H1 (cell line): ENCODE measurements around the gene PLB1. TPM values are rescaled to one million over a fixed set of nuclear protein-coding genes. Genes with fewer than 3 reads are reported as not detected.

Source experiments
- CTCF ChIA-PET: fragments of 300-600 bp; sonication (Branson Sonifier 250); formaldehyde crosslinking; loops from one replicate; lab custom pipeline; 2021; ENCODE audit not compliant: partially characterized antibody; lab: Charles Lee
- POLR2A ChIA-PET: fragments of 300-600 bp; sonication (Branson Sonifier 250); formaldehyde crosslinking; loops from one replicate; lab custom pipeline; 2021; ENCODE audit warnings: inconsistent platforms; ENCODE audit not compliant: partially characterized antibody; lab: Charles Lee
- DNase-seq, 2 experiments: peaks; one replicate each; pipeline versions ENCODE4 v3.0.0 to v3.0.0-alpha.2; 2010 to 2022; ENCODE audit warnings: low spot score in 2 of 2, low read depth in 1 of 2, mixed read lengths in 1 of 2
- FAIRE-seq: peaks from 2 replicates; lab custom pipeline; 2011; peaks lifted over from hg19 to GRCh38; lab: Jason Lieb, UNC
- H2AFZ ChIP-seq: 2 replicates; pipeline ENCODE4 v1.8.1; 2012; ENCODE audit warnings: low read length, inconsistent platforms
- H2AK5ac ChIP-seq: 2 replicates; pipeline ENCODE4 v1.6.1; 2013; ENCODE audit warnings: low read depth, low read length
- H2BK120ac ChIP-seq: replicated peaks from 2 replicates; pipeline ENCODE3; 2013; ENCODE audit warnings: low read depth, low read length, inconsistent platforms
- H2BK12ac ChIP-seq: 2 replicates; pipeline ENCODE4 v1.6.1; 2013; ENCODE audit warnings: low read depth, low read length
- H2BK15ac ChIP-seq: 2 replicates; pipeline ENCODE4 v1.6.1; 2013; ENCODE audit warnings: low read length
- H2BK20ac ChIP-seq: 2 replicates; pipeline ENCODE4 v1.6.1; 2013; ENCODE audit warnings: low read length
- H2BK5ac ChIP-seq: 2 replicates; pipeline ENCODE4 v1.6.1; 2013; ENCODE audit warnings: low read depth, low read length
- H3K14ac ChIP-seq: 2 replicates; pipeline ENCODE4 v1.6.1; 2013; ENCODE audit warnings: inconsistent platforms; ENCODE audit not compliant: insufficient read length
- H3K18ac ChIP-seq: 2 replicates; pipeline ENCODE4 v1.6.1; 2013; ENCODE audit warnings: low read length; ENCODE audit errors: extremely low read depth
- H3K23ac ChIP-seq: 2 replicates; pipeline ENCODE4 v1.6.1; 2013; ENCODE audit warnings: inconsistent platforms; ENCODE audit not compliant: insufficient read length
- H3K23me2 ChIP-seq: 2 replicates; pipeline ENCODE4 v1.6.1; 2013; ENCODE audit warnings: low read depth, low read length
- H3K27ac ChIP-seq: 2 replicates; pipeline ENCODE4 v1.6.1; 2011; ENCODE audit warnings: low read depth, low read length, inconsistent platforms
- H3K27me3 ChIP-seq, 4 experiments: replicated peaks in 1 of 4; 1 replicate in 1 of 4; 2 replicates in 3 of 4; pipeline versions ENCODE4 v1.6.1 to v1.8.1; 2011 to 2013; ENCODE audit warnings: low read length in 3 of 4, mild to moderate bottlenecking in 3 of 4, inconsistent platforms in 2 of 4, mixed read lengths in 2 of 4, moderate library complexity in 1 of 4; ENCODE audit not compliant: control insufficient read depth in 3 of 4, insufficient read depth in 3 of 4; ENCODE audit errors: extremely low read depth in 1 of 4
- H3K36me3 ChIP-seq, 4 experiments: 2 replicates each; pipeline versions ENCODE4 v1.6.1 to v1.8.1; 2011 to 2013; ENCODE audit warnings: mild to moderate bottlenecking in 4 of 4, low read length in 3 of 4, moderate library complexity in 2 of 4, control low read depth in 1 of 4, inconsistent platforms in 1 of 4; ENCODE audit not compliant: insufficient read depth in 4 of 4, control insufficient read depth in 2 of 4
- H3K4ac ChIP-seq: replicated peaks from 2 replicates; pipeline ENCODE3; 2013; ENCODE audit warnings: low read length, low read depth, mixed read lengths, inconsistent platforms; ENCODE audit not compliant: insufficient read length
- H3K4me1 ChIP-seq, 4 experiments: replicated peaks in 1 of 4; 1 replicate in 1 of 4; 2 replicates in 3 of 4; pipeline versions ENCODE4 v1.6.1 to v1.8.1; 2011 to 2013; ENCODE audit warnings: low read length in 3 of 4, inconsistent platforms in 2 of 4, mixed read lengths in 1 of 4; ENCODE audit not compliant: insufficient read depth in 4 of 4, control insufficient read depth in 3 of 4
- H3K4me2 ChIP-seq, 2 experiments: 2 replicates each; pipeline versions ENCODE4 v1.6.1 to v1.8.1; 2011 to 2013; ENCODE audit warnings: low read depth in 2 of 2, low read length in 2 of 2, control low read depth in 1 of 2, inconsistent platforms in 1 of 2, mild to moderate bottlenecking in 1 of 2; ENCODE audit not compliant: insufficient read depth in 1 of 2
- H3K4me3 ChIP-seq, 4 experiments: fragments of 200-600, 300-600 bp in 1 of 4; sonication (generic), shearing (Covaris generic), sonication (Bioruptor Twin) in 1 of 4; 2 replicates each; pipeline versions ENCODE4 v1.5.1 to v1.8.1; 2011 to 2016; ENCODE audit warnings: low read length in 4 of 4, low read depth in 3 of 4, control low read depth in 2 of 4, inconsistent platforms in 2 of 4, mild to moderate bottlenecking in 2 of 4, mixed read lengths in 1 of 4, moderate library complexity in 1 of 4; ENCODE audit not compliant: insufficient read depth in 2 of 4; ENCODE audit errors: extremely low read depth in 1 of 4
- H3K56ac ChIP-seq: replicated peaks from 2 replicates; pipeline ENCODE3; 2013; ENCODE audit warnings: low read depth, mild to moderate bottlenecking, mixed read lengths, low read length, inconsistent platforms; ENCODE audit not compliant: insufficient read length
- H3K79me1 ChIP-seq: 2 replicates; pipeline ENCODE4 v1.6.1; 2013; ENCODE audit warnings: low read depth, low read length, control low read depth
- H3K79me2 ChIP-seq, 2 experiments: 2 replicates each; pipeline versions ENCODE4 v1.6.1 to v1.8.1; 2012 to 2013; ENCODE audit warnings: low read length in 2 of 2, mild to moderate bottlenecking in 2 of 2, inconsistent platforms in 1 of 2; ENCODE audit not compliant: insufficient read depth in 2 of 2, control insufficient read depth in 1 of 2
- H3K9ac ChIP-seq, 4 experiments: replicated peaks in 1 of 4; 1 replicate in 1 of 4; 2 replicates in 3 of 4; pipeline versions ENCODE4 v1.6.1 to v1.8.1; 2011 to 2013; ENCODE audit warnings: low read depth in 3 of 4, low read length in 3 of 4, control low read depth in 2 of 4, mild to moderate bottlenecking in 2 of 4, moderate library complexity in 2 of 4, inconsistent platforms in 1 of 4; ENCODE audit errors: extremely low read depth in 1 of 4
- H3K9me3 ChIP-seq, 2 experiments: 2 replicates each; pipeline versions ENCODE4 v1.6.1 to v1.8.1; 2012 to 2013; ENCODE audit warnings: mild to moderate bottlenecking in 2 of 2, moderate library complexity in 2 of 2, control low read depth in 1 of 2, inconsistent platforms in 1 of 2, low read depth in 1 of 2, low read length in 1 of 2, mixed read lengths in 1 of 2; ENCODE audit not compliant: insufficient read depth in 2 of 2
- H4K20me1 ChIP-seq, 2 experiments: replicated peaks in 1 of 2; 2 replicates each; pipeline versions ENCODE3 to v1.8.1; 2011 to 2013; ENCODE audit warnings: inconsistent platforms in 2 of 2, low read length in 2 of 2, mild to moderate bottlenecking in 1 of 2; ENCODE audit not compliant: insufficient read depth in 2 of 2, control insufficient read depth in 1 of 2
- H4K5ac ChIP-seq: 2 replicates; pipeline ENCODE4 v1.6.1; 2013; ENCODE audit warnings: low read length, low read depth, mixed read lengths, inconsistent platforms; ENCODE audit not compliant: insufficient read length
- H4K8ac ChIP-seq: 2 replicates; pipeline ENCODE4 v1.8.0; 2013; ENCODE audit warnings: mild to moderate bottlenecking, moderate library complexity, low read length, inconsistent platforms; ENCODE audit not compliant: insufficient read depth; ENCODE audit errors: extremely low read depth
- H4K91ac ChIP-seq: replicated peaks from 2 replicates; pipeline ENCODE3; 2013; ENCODE audit warnings: low read length, mixed read lengths, inconsistent platforms; ENCODE audit not compliant: insufficient read length
- CREB1 ChIP-seq: IDR thresholded peaks from 2 replicates; pipeline ENCODE4 v1.6.1; 2012; ENCODE audit warnings: inconsistent platforms
- EZH2 ChIP-seq: fragments of 200-600 bp; sonication (generic); IDR thresholded peaks from 2 replicates; pipeline ENCODE4 v1.7.1; 2012; ENCODE audit warnings: low read depth, mild to moderate bottlenecking, moderate library complexity, low read length, inconsistent platforms; ENCODE audit not compliant: severe bottlenecking
- JUND ChIP-seq: IDR thresholded peaks from 2 replicates; pipeline ENCODE4 v1.6.1; 2011; ENCODE audit warnings: mild to moderate bottlenecking, improper control_type of control experiment, low read length
- POLR2A ChIP-seq, 2 experiments: IDR thresholded peaks; 1 replicate in 1 of 2; 2 replicates in 1 of 2; pipeline ENCODE4 v1.6.1; 2011; ENCODE audit warnings: low read depth in 2 of 2, low read length in 2 of 2, mild to moderate bottlenecking in 2 of 2; ENCODE audit errors: control extremely low read depth in 1 of 2
- POU5F1 ChIP-seq: IDR thresholded peaks from 2 replicates; pipeline ENCODE4 v1.6.1; 2011; ENCODE audit warnings: low read depth, mild to moderate bottlenecking, low read length, moderate library complexity
- TCF12 ChIP-seq: IDR thresholded peaks from 2 replicates; pipeline ENCODE4 v1.6.1; 2011; ENCODE audit warnings: low read depth, mild to moderate bottlenecking, low read length
- WGBS, 2 experiments: shearing (Covaris generic) in 1 of 2; methylation state at CpG; one replicate each; pipeline versions ENCODE4 v1.1.6 to v1.1.7; 2013 to 2015; ENCODE audit warnings: low lambda C conversion rate in 2 of 2, mixed read lengths in 2 of 2, inconsistent platforms in 1 of 2, low coverage in 1 of 2, missing lambda C conversion rate in 1 of 2; ENCODE audit not compliant: insufficient replicate concordance in 2 of 2, insufficient coverage in 1 of 2, insufficient read length in 1 of 2; ENCODE audit errors: extremely low coverage in 1 of 2, missing lambda C conversion rate in 1 of 2; 5-methylcytosine and 5-hydroxymethylcytosine counted together
- polyA plus RNA-seq, 7 experiments: library from polyadenylated mRNA; depleted of rRNA in 3 of 7; stranded (reverse) in 5 of 7; unstranded in 2 of 7; fragments of >200 nt in 5 of 7; fragments of 200-250 nt in 2 of 7; gene quantifications; 1 replicate in 5 of 7; 2 replicates in 1 of 7; 4 replicates in 1 of 7; pipeline versions ENCODE4 v1.2.1 to v1.2.3, GENCODE V29; 2011 to 2013; ENCODE audit warnings: missing spikeins in 2 of 7, mixed read lengths in 2 of 7
- total RNA-seq: library from RNA; stranded (reverse); fragmentation: NEBNext Ultra II Directional; extraction: Animal tissue kit (Norgen Biotek cat#: 25700); gene quantifications from 2 replicates; pipeline ENCODE4 v1.2.1, GENCODE V29; 2021
- TF ChIP-seq, protein P1 (sequence below): IDR thresholded peaks from 2 replicates; pipeline ENCODE4 v1.6.1; 2012; ENCODE audit warnings: low read length, inconsistent platforms
- TF ChIP-seq, protein P2 (sequence below): IDR thresholded peaks from 2 replicates; pipeline ENCODE4 v1.6.1; 2012; ENCODE audit warnings: inconsistent platforms
- TF ChIP-seq, protein P3 (sequence below): IDR thresholded peaks from 2 replicates; pipeline ENCODE4 v1.6.1; 2011; ENCODE audit warnings: low read depth, mild to moderate bottlenecking, low read length; ENCODE audit not compliant: insufficient read depth

PLB1 gene
- total and polyA plus RNA-seq, 2 of the 8 experiments (the other 6 are each of a cell fraction or from before 2014, with no cell fraction given): 0.20 to 0.36 TPM

DNA sequence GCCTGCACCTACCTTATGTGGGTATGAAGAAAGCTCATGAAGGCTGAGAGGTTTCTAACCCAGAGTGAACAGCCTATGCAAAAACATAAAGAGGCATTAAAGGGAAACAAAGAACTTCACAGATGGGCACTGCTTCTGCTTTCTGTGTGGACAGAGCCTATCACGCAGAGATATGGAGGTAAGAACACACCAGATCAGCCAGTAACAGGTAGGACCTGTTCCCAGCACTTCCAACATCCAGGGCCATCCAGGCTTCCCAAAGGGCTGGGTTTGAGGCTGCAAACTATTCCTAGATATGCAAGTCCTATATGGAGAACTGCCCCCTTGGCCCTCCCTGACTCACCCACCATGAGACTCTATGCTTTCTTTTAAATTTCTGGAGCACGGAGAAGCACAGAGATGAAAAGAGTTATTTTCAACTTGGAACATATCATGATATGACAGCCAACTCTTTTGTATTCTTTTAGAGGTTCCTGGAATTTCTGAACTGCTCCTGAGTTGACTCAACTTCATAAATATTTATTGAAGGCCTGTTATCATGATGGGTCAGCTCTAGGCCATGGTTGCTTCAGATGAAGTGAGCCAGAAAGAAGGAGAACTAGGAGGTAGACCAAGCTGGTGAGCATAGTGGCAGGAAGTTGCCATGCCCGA, 178.3 kb downstream of the PLB1 start:
- Histone ChIP-seq H3K23ac (no peak overlapping the region), H3K18ac (no peak overlapping the region), H3K4me2 (no peak overlapping the region), H2AK5ac (no peak overlapping the region), H3K9me3 (peaks cover 0 to 7% of the 10 kb centered on the region in 2 experiments; a peak in 1 of 4 replicates), H3K23me2 (no peaks in the 10 kb centered on the region), H2BK20ac (no peak overlapping the region), H3K27ac (no peak overlapping the region), H3K36me3 (no peaks in the 10 kb centered on the region), H4K20me1 (no peaks in the 10 kb centered on the region), H3K56ac (no peak overlapping the region), H3K9ac (no peak overlapping the region), H2BK5ac (no peak overlapping the region), H2AFZ (no peak overlapping the region), H3K27me3 (no peaks in the 10 kb centered on the region), H2BK15ac (no peak overlapping the region), H2BK120ac (no peak overlapping the region), H3K14ac (no peak overlapping the region), H3K4ac (no peak overlapping the region), H3K79me2 (no peaks in the 10 kb centered on the region), H2BK12ac (no peak overlapping the region), H3K4me1 (peaks cover 0 to 3% (median 0%) of the 10 kb centered on the region in 4 experiments; a peak in 1 of 7 replicates), H4K91ac (no peak overlapping the region), H3K79me1 (no peaks in the 10 kb centered on the region), H3K4me3 (no peak overlapping the region), H4K8ac (no peak overlapping the region), H4K5ac (no peak overlapping the region)
- WGBS, 2 experiments: 83% methylated on average over 3 of the region's 3 CpGs; no CpG with 5 or more reads in 1 of the 2 experiments
- FAIRE-seq (no peak), DNase-seq (no peak)
- CTCF ChIA-PET: interaction anchor here (1.2 to 2.1 kb wide), 2 partner anchors 9 to 10 kb away, joined by 3 to 7 read pairs; no protein-coding TSS in a partner anchor
- POLR2A ChIA-PET: no interaction called here
- TF ChIP-seq JUND: no peak
- TF ChIP-seq, protein P1, sequence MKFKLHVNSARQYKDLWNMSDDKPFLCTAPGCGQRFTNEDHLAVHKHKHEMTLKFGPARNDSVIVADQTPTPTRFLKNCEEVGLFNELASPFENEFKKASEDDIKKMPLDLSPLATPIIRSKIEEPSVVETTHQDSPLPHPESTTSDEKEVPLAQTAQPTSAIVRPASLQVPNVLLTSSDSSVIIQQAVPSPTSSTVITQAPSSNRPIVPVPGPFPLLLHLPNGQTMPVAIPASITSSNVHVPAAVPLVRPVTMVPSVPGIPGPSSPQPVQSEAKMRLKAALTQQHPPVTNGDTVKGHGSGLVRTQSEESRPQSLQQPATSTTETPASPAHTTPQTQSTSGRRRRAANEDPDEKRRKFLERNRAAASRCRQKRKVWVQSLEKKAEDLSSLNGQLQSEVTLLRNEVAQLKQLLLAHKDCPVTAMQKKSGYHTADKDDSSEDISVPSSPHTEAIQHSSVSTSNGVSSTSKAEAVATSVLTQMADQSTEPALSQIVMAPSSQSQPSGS: no peak
- TF ChIP-seq CREB1: no peak
- TF ChIP-seq, protein P2, sequence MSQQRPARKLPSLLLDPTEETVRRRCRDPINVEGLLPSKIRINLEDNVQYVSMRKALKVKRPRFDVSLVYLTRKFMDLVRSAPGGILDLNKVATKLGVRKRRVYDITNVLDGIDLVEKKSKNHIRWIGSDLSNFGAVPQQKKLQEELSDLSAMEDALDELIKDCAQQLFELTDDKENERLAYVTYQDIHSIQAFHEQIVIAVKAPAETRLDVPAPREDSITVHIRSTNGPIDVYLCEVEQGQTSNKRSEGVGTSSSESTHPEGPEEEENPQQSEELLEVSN: no peak
- no peak for TF ChIP-seq TCF12
- TF ChIP-seq POU5F1: no peak
- no peak for TF ChIP-seq EZH2
- TF ChIP-seq, protein P3, sequence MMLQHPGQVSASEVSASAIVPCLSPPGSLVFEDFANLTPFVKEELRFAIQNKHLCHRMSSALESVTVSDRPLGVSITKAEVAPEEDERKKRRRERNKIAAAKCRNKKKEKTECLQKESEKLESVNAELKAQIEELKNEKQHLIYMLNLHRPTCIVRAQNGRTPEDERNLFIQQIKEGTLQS: no peak
- no peak for TF ChIP-seq POLR2A (IDR thresholded peaks at IDR 0.05; ENCODE audit: control extremely low read depth in 1 of 2, low read depth in 2 of 2, low read length in 2 of 2)
